Fibroblast of the aortic adventitia (primary cell): ENCODE data around the gene HSPG2. TPM values are rescaled to one million over a fixed set of nuclear protein-coding genes. Genes with fewer than 3 reads are reported as not detected.

ENCODE experiments used
- DNase-seq: peaks from one replicate; pipeline ENCODE4 v3.0.0-alpha.2; 2010; ENCODE audit warnings: low read depth
- H3K4me3 ChIP-seq: 2 replicates; pipeline ENCODE4 v1.5.1; 2011; ENCODE audit warnings: low read depth, mild to moderate bottlenecking, control low read depth, low read length, moderate library complexity
- total RNA-seq: library from RNA; depleted of rRNA; stranded (reverse); fragments of >200 nt; gene quantifications from 2 replicates; pipeline ENCODE4 v1.2.3, GENCODE V29; 2012; ENCODE audit warnings: low replicate concordance
- TF ChIP-seq, protein P1 (sequence below): IDR thresholded peaks from 2 replicates; pipeline ENCODE4 v1.5.1; 2011; ENCODE audit warnings: mild to moderate bottlenecking, low read length, control low read depth, inconsistent platforms; ENCODE audit not compliant: insufficient read depth

HSPG2 gene
- total RNA-seq, 1 donor = 164 TPM

DNA sequence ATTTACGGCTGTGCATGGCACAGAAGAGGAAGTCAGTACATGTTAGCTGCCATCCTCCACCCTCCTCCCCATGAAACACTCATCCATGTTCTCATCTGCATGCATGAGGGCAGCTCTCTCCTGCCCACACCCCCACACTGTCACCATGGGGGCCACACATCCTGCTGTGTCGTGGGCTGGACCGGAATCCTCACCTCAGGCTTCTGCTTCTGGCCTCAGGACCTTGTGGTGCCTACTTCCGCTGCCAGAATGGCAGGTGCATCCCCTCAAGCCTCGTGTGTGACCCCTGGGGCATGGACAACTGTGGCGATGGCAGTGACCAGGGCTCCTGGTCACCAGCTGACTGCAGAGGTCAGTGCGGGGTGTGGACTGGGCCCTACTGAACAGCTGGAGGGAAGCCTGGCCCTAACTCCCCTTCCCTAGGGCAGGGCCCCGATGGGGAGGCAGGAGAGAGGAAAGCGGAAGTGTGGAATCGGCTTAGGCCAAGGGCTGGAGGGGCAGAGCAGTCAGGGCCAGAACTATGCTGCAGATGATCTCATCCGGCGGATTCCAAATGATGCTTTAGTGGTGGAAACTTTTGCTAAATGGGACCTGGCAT lies 121.3 kb downstream of the HSPG2 start:
- H3K4me3 ChIP-seq = no peak overlapping the region
- no peak for DNase-seq
- TF ChIP-seq, protein P1, sequence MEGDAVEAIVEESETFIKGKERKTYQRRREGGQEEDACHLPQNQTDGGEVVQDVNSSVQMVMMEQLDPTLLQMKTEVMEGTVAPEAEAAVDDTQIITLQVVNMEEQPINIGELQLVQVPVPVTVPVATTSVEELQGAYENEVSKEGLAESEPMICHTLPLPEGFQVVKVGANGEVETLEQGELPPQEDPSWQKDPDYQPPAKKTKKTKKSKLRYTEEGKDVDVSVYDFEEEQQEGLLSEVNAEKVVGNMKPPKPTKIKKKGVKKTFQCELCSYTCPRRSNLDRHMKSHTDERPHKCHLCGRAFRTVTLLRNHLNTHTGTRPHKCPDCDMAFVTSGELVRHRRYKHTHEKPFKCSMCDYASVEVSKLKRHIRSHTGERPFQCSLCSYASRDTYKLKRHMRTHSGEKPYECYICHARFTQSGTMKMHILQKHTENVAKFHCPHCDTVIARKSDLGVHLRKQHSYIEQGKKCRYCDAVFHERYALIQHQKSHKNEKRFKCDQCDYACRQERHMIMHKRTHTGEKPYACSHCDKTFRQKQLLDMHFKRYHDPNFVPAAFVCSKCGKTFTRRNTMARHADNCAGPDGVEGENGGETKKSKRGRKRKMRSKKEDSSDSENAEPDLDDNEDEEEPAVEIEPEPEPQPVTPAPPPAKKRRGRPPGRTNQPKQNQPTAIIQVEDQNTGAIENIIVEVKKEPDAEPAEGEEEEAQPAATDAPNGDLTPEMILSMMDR = no peak

DNA sequence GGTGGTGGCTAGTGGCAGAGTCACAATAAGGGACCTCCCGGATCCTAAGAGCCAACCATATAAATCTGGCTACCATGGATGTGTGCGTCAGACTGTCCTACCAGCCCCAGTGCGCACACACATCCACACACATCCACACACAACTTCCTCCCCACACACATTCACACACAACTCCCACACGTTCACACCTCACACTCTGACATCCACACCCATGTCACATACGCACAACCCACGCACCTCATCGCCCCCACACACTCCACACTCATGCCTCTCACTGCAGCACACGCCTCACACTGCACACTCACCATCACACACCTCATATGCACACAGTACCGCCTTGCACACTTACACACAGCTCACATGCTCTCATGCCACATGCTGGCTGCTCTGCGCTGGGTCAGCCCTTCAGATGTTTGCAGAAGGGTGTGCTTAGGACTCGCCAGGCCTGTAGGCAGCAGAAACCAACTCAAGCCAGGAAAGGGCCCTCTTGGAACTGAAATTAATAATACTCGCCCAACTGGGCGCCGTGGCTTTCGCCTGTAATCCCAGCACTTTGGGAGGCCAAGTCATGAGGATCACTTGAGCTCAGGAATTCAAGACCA lies 122.0 kb downstream of the HSPG2 start:
- DNase-seq = no peak
- TF ChIP-seq, protein P1 = no peak

GRCh38 chr1:21814241-21814918 lies 122.7 kb downstream of the HSPG2 start:
- DNase-seq = no peak
- TF ChIP-seq, protein P1 = peak; percentile 54
- H3K4me3 ChIP-seq = peak overlapping the region; percentile 35

More for the DNA sequence above, 122.0 kb downstream of the HSPG2 start:
- H3K4me3 ChIP-seq = no peak overlapping the region

GRCh38 chr1:21813542-21813941 lies 123.6 kb downstream of the HSPG2 start:
- H3K4me3 ChIP-seq = no peak overlapping the region
- no peak for DNase-seq
- TF ChIP-seq, protein P1 = no peak

- no peak within 1 kb of the TSS for H3K4me3 ChIP-seq
- TF ChIP-seq, protein P1 = no peak
- peak; percentile 36 for DNase-seq
Measured at GRCh38 chr1:21811875-21812305, 125.2 kb downstream of the HSPG2 start, which contains the start of gene LDLRAD2. Gene LDLRAD2 (plus strand): TSS chr1:21812265. CDS start chr1:21812452, 187 bp downstream.

- DNase-seq = no peak
- TF ChIP-seq, protein P1 = no peak
- H3K4me3 ChIP-seq = no peak overlapping the region
Measured at GRCh38 chr1:21804536-21804935, 132.6 kb downstream of the HSPG2 start.
